MCF 10A (cell line): Measurements from ENCODE around the gene KRT222. TPM values are rescaled to one million over a fixed set of nuclear protein-coding genes. Genes with fewer than 3 reads are reported as not detected.

Source experiments
- BruUV-seq: library from RNA; stranded (reverse); fragments of 400-500 nt; replicated peaks from 2 replicates; lab custom pipeline; 2021; lab: Mats Ljungman, UMichigan
- CTCF ChIA-PET: fragments of 300-600 bp; sonication (Branson Sonifier 250); formaldehyde crosslinking; extraction: SDS; loops from one replicate; lab custom pipeline; 2021; ENCODE audit warnings: antibody characterized with exemption, inconsistent platforms; lab: Yijun Ruan, JAX
- POLR2A ChIA-PET: fragments of 300-600, 350-650 bp; sonication (Branson Sonifier 250); formaldehyde crosslinking; extraction: SDS; loops from one replicate; lab custom pipeline; 2020; ENCODE audit warnings: antibody characterized with exemption, inconsistent platforms; lab: Yijun Ruan, JAX
- DNase-seq: peaks from one replicate; pipeline ENCODE4 v3.0.0-alpha.2; 2018; ENCODE audit not compliant: unreplicated experiment
- H3K27ac Mint-ChIP-seq: one replicate; pipeline ENCODE4 v1.8.0; 2022; ENCODE audit warnings: mild to moderate bottlenecking, low read depth, mixed read lengths; ENCODE audit not compliant: unreplicated experiment
- H3K27me3 Mint-ChIP-seq: one replicate; pipeline ENCODE4 v1.8.0; 2022; ENCODE audit warnings: mixed read lengths; ENCODE audit not compliant: insufficient read depth, unreplicated experiment
- H3K36me3 Mint-ChIP-seq: one replicate; pipeline ENCODE4 v1.8.0; 2022; ENCODE audit warnings: mild to moderate bottlenecking, moderate library complexity, mixed read lengths; ENCODE audit not compliant: insufficient read depth, unreplicated experiment
- H3K4me1 Mint-ChIP-seq: one replicate; pipeline ENCODE4 v1.8.0; 2022; ENCODE audit warnings: mixed read lengths; ENCODE audit not compliant: insufficient read depth, unreplicated experiment
- H3K4me3 Mint-ChIP-seq: one replicate; pipeline ENCODE4 v1.8.0; 2022; ENCODE audit warnings: mild to moderate bottlenecking, moderate library complexity, mixed read lengths; ENCODE audit not compliant: unreplicated experiment
- H3K9me3 Mint-ChIP-seq: one replicate; pipeline ENCODE4 v1.8.0; 2022; ENCODE audit warnings: mixed read lengths; ENCODE audit not compliant: unreplicated experiment
- CTCF ChIP-seq: fragments of 200-600 bp; IDR thresholded peaks from one replicate; pipeline ENCODE4 v1.8.0; 2022; ENCODE audit warnings: antibody characterized with exemption, mild to moderate bottlenecking; ENCODE audit not compliant: unreplicated experiment
- intact Hi-C: fragments of 100-400 bp; cut with micrococcal nuclease; formaldehyde crosslinking; loops from 2 replicates; pipeline ENCODE4 v1.14.1; 2022
- total RNA-seq: library from RNA; stranded (reverse); gene quantifications from 2 replicates; pipeline ENCODE4 v1.2.3, GENCODE V29; 2022

The KRT222 gene
- total RNA-seq, 1 experiment from 2014 or later = 0.49 TPM

GRCh38 chr17:40687106-40687505 lies 22.1 kb upstream of the KRT222 start:
- intact Hi-C loops = no loop called here
- H3K4me3 Mint-ChIP-seq = no peak overlapping the region
- no peaks in the 10 kb centered on the region for H3K36me3 Mint-ChIP-seq
- H3K27me3 Mint-ChIP-seq = peaks cover 10% of the 10 kb centered on the region
- no peaks in the 10 kb centered on the region for H3K9me3 Mint-ChIP-seq
- no TSS peak for BruUV-seq
- H3K4me1 Mint-ChIP-seq = no peaks in the 10 kb centered on the region
- ChIA-PET CTCF (no interaction called here), POLR2A (no interaction called here)
- DNase-seq = no peak
- H3K27ac Mint-ChIP-seq = no peak overlapping the region
- no peak for TF ChIP-seq CTCF

DNA sequence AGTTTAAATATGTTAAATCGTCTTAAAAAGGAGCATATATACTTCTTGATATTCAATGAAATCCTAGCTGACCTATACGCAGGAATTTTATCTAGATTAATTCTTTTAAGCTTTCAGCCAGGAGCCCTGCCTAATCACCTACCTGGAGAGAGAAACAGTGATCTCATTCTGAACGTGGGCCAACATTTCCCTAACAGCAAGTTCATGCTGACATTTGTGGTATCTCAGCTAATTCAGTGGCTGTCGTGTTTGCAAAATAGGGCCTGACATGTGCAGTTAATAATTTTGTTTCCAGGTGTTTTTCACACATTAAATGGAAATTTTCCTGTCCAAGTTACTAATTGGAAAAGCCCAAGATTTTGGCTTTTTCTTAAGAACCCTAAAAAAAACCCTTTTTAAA lies 21.2 kb upstream of the KRT222 start:
- H3K4me1 Mint-ChIP-seq = no peaks in the 10 kb centered on the region
- POLR2A ChIA-PET = interaction anchor here (0.5 to 1.3 kb wide), 3 partner anchors 10 to 110 kb away, joined by 4 to 7 read pairs (median 4); partner anchors contain the start of gene KRT222
- H3K4me3 Mint-ChIP-seq = no peak overlapping the region
- peaks cover 14% of the 10 kb centered on the region for H3K27me3 Mint-ChIP-seq
- no peaks in the 10 kb centered on the region for H3K36me3 Mint-ChIP-seq
- H3K27ac Mint-ChIP-seq = no peak overlapping the region
- intact Hi-C loops = no loop called here
- CTCF ChIA-PET = interaction anchor here (0.7 kb wide), 1 partner anchor 43 kb away, joined by 3 read pairs; no protein-coding TSS in a partner anchor
- no peaks in the 10 kb centered on the region for H3K9me3 Mint-ChIP-seq
- no peak for DNase-seq
- TF ChIP-seq CTCF = no peak
- BruUV-seq = no TSS peak

DNA sequence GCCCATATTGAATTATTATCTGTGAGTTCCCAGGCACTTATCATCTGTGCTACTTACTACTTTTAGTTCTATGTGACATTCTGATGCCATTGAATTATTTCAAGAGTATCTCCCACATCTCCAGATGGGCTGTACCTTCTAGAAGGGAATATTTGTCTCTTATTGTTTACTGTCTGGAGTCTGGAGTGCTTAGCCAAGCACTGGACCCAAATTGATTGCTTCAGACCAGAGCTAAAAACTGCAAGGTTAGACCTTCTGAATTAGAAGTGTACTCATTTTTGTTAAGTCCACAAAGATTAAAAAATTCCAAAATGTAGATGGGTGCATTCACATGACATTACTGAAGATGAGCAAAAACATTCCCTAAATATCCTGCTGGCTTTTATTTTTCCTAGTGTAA lies 16.0 kb upstream of the KRT222 start:
- Mint-ChIP-seq H3K9me3 (no peaks in the 10 kb centered on the region), H3K4me1 (peaks cover 6% of the 10 kb centered on the region), H3K27ac (no peak overlapping the region), H3K4me3 (no peak overlapping the region), H3K36me3 (no peaks in the 10 kb centered on the region), H3K27me3 (peaks cover 65% of the 10 kb centered on the region)
- ChIA-PET POLR2A (interaction anchor here (1.0 to 2.6 kb wide), 2 partner anchors 15 to 33 kb away, joined by 3 to 6 read pairs; partner anchors contain the start of gene SMARCE1), CTCF (no interaction called here)
- DNase-seq = no peak
- BruUV-seq = no TSS peak
- TF ChIP-seq CTCF = no peak
- intact Hi-C loops = no loop called here

GRCh38 chr17:40679523-40679907 lies 14.5 kb upstream of the KRT222 start:
- Mint-ChIP-seq H3K27ac (no peak overlapping the region), H3K36me3 (no peaks in the 10 kb centered on the region), H3K9me3 (no peaks in the 10 kb centered on the region), H3K4me3 (no peak overlapping the region), H3K4me1 (peaks cover 6% of the 10 kb centered on the region), H3K27me3 (peaks cover 80% of the 10 kb centered on the region)
- no peak for DNase-seq
- CTCF ChIA-PET = interaction anchor here (0.6 to 2.0 kb wide), 2 partner anchors 9 to 13 kb away, joined by 3 to 5 read pairs; no protein-coding TSS in a partner anchor
- intact Hi-C loops = no loop called here
- no TSS peak for BruUV-seq
- no peak for TF ChIP-seq CTCF
- POLR2A ChIA-PET = interaction anchor here (0.7 to 1.0 kb wide), 2 partner anchors 48 to 630 kb away, joined by 3 to 4 read pairs; no protein-coding TSS in a partner anchor
